ENCODE results near the gene CDK19. TPM values are rescaled to one million over a fixed set of nuclear protein-coding genes. Genes with fewer than 3 reads are reported as not detected.

Gene CDK19
- total RNA-seq, 1 donor from 2014 or later, result 9.1 TPM

DNA sequence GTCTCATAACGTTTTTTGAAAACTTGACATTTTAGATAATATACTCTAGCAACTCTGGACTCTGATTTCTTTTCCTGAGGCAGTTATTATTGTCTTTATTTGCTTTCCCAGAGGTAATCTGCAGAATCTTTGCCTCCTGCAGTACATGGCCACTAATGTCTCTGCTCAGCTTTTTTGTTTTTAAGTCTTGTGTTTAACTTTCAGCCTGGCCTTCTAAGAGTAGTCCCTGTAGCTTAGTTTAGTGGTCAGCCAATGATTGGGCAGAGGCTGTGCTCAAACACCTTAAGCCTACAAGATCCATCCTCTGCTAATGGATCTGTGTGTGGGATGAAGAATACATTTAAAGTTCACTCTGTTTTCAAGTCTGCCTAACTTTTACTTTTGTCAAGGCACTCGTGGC lies 241.7 kb downstream of the CDK19 start:
- no peaks in the 10 kb centered on the region for H3K9me3 ChIP-seq (replicated peaks)
- H3K4me1 ChIP-seq, result no peaks in the 10 kb centered on the region
- TF ChIP-seq, protein P1, sequence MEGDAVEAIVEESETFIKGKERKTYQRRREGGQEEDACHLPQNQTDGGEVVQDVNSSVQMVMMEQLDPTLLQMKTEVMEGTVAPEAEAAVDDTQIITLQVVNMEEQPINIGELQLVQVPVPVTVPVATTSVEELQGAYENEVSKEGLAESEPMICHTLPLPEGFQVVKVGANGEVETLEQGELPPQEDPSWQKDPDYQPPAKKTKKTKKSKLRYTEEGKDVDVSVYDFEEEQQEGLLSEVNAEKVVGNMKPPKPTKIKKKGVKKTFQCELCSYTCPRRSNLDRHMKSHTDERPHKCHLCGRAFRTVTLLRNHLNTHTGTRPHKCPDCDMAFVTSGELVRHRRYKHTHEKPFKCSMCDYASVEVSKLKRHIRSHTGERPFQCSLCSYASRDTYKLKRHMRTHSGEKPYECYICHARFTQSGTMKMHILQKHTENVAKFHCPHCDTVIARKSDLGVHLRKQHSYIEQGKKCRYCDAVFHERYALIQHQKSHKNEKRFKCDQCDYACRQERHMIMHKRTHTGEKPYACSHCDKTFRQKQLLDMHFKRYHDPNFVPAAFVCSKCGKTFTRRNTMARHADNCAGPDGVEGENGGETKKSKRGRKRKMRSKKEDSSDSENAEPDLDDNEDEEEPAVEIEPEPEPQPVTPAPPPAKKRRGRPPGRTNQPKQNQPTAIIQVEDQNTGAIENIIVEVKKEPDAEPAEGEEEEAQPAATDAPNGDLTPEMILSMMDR (IDR thresholded peaks at IDR 0.05; ENCODE audit: borderline replicate concordance), result no peak
- H3K4me3 ChIP-seq, result no peak overlapping the region
- H3K27ac ChIP-seq (replicated peaks), result no peak overlapping the region
- no peak for DNase-seq
- no peaks in the 10 kb centered on the region for H3K27me3 ChIP-seq (ENCODE audit: low read depth)
- intact Hi-C loops (cut with micrococcal nuclease), result no loop called here
- no peaks in the 10 kb centered on the region for H3K36me3 ChIP-seq

GRCh38 chr6:110573136-110573535 lies 242.1 kb downstream of the CDK19 start:
- H3K36me3 ChIP-seq, result no peaks in the 10 kb centered on the region
- H3K4me1 ChIP-seq, result peaks cover under 1% of the 10 kb centered on the region
- H3K9me3 ChIP-seq (replicated peaks), result no peaks in the 10 kb centered on the region
- H3K27me3 ChIP-seq (ENCODE audit: low read depth), result no peaks in the 10 kb centered on the region
- intact Hi-C loops (cut with micrococcal nuclease), result no loop called here
- no peak overlapping the region for H3K4me3 ChIP-seq
- H3K27ac ChIP-seq (replicated peaks), result no peak overlapping the region
- TF ChIP-seq, protein P1 (IDR thresholded peaks at IDR 0.05; ENCODE audit: borderline replicate concordance), result no peak
- DNase-seq, result no peak

GRCh38 chr6:110567957-110568696 lies 247.1 kb downstream of the CDK19 start:
- DNase-seq, result no peak
- intact Hi-C loops (cut with micrococcal nuclease), result no loop called here
- no peak overlapping the region for H3K4me3 ChIP-seq
- no peaks in the 10 kb centered on the region for H3K27me3 ChIP-seq (ENCODE audit: low read depth)
- peaks cover 23% of the 10 kb centered on the region for H3K4me1 ChIP-seq
- H3K27ac ChIP-seq (replicated peaks), result peak overlapping the region; percentile 87
- TF ChIP-seq, protein P1 (IDR thresholded peaks at IDR 0.05; ENCODE audit: borderline replicate concordance), result no peak
- no peaks in the 10 kb centered on the region for H3K36me3 ChIP-seq
- H3K9me3 ChIP-seq (replicated peaks), result no peaks in the 10 kb centered on the region

GRCh38 chr6:110566346-110567125 lies 248.7 kb downstream of the CDK19 start:
- intact Hi-C loops (cut with micrococcal nuclease), result no loop called here
- Histone ChIP-seq H3K4me1 (peaks cover 23% of the 10 kb centered on the region), H3K36me3 (no peaks in the 10 kb centered on the region), H3K27me3 (ENCODE audit: low read depth) (no peaks in the 10 kb centered on the region), H3K4me3 (no peak overlapping the region), H3K9me3 (replicated peaks) (peaks cover 3% of the 10 kb centered on the region), H3K27ac (replicated peaks) (peak overlapping the region; percentile 87)
- TF ChIP-seq, protein P1 (IDR thresholded peaks at IDR 0.05; ENCODE audit: borderline replicate concordance), result no peak
- DNase-seq, result peak; percentile 35

DNA sequence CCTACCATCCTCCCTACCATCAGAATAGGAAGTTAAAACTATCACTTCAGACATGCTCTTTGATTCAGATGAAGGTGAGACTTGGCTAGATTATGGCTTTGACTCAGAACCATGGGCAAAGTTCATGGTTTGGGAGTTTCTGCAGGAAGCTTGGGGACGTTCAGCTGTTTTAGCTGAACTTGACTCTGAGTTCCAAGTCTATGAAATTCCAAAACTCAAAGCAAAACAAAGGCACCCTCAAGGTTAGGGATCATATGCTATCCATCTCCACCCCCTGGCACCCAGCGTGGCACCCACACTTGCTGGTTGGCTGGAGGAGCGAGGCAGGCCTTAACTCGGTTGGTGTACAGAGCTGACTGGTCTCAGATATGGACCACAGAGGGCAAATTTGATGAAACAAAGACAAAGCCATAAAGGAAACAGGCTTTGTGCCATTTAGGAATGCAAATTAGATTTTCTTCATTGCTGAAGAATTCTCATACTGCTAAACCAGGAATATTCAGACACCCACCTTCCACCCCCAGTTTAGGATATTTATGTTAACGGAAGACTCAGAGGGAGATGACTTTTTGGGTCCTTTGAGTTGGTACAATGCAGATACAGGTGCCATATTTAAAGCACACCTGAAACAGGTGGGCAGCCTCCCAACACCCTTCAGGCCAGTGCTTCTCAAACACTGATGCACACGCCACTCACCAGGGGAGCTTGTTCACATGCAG lies 250.4 kb downstream of the CDK19 start:
- TF ChIP-seq, protein P1 (IDR thresholded peaks at IDR 0.05; ENCODE audit: borderline replicate concordance), result no peak
- intact Hi-C loops (cut with micrococcal nuclease), result no loop called here

More for the DNA sequence above, 250.4 kb downstream of the CDK19 start:
- Histone ChIP-seq H3K27me3 (ENCODE audit: low read depth) (no peaks in the 10 kb centered on the region), H3K27ac (replicated peaks) (no peak overlapping the region), H3K9me3 (replicated peaks) (peaks cover 3% of the 10 kb centered on the region), H3K4me1 (peaks cover 23% of the 10 kb centered on the region), H3K36me3 (no peaks in the 10 kb centered on the region), H3K4me3 (no peak overlapping the region)
- DNase-seq, result no peak
